Subcutaneous adipose tissue (tissue), 4 donors: ENCODE data around the gene TMA7B. TPM values are rescaled to one million over a fixed set of nuclear protein-coding genes. Genes with fewer than 3 reads are reported as not detected.

Experiments used
- total RNA-seq, 4 donors: library from RNA; depleted of rRNA; stranded (reverse); fragments of >200 nt; gene quantifications; one replicate each; pipeline ENCODE4 v1.1.0, GENCODE V29; 2016
- TF ChIP-seq, protein P1 (sequence below): fragments of 450-650 bp; IDR thresholded peaks from one replicate; pipeline ENCODE4 v1.5.1; 2016; ENCODE audit warnings: low read depth, mild to moderate bottlenecking, control low read depth, antibody characterized with exemption, moderate library complexity

TMA7B gene
- total RNA-seq, 4 donors from 2014 or later: not detected

DNA sequence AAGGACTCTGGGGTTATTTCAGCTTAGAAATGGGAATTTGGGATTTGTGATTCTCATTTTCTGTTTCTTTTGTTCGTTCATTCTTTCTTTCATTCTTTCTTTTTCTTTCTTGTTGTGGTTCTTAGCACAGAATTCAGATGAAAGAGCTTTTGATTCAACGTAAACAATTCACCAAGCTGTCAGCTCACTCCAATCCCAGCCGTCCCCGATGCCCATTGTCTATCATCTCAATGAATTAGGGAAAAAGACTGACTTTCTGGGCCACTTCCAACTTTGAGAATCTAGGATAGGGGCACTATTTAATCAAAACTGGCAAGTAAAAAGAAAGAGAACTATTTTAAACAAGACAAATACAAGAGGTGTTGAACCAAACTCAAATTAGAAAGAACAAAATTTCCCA is 25.1 kb upstream of the TMA7B start:
- TF ChIP-seq, protein P1, sequence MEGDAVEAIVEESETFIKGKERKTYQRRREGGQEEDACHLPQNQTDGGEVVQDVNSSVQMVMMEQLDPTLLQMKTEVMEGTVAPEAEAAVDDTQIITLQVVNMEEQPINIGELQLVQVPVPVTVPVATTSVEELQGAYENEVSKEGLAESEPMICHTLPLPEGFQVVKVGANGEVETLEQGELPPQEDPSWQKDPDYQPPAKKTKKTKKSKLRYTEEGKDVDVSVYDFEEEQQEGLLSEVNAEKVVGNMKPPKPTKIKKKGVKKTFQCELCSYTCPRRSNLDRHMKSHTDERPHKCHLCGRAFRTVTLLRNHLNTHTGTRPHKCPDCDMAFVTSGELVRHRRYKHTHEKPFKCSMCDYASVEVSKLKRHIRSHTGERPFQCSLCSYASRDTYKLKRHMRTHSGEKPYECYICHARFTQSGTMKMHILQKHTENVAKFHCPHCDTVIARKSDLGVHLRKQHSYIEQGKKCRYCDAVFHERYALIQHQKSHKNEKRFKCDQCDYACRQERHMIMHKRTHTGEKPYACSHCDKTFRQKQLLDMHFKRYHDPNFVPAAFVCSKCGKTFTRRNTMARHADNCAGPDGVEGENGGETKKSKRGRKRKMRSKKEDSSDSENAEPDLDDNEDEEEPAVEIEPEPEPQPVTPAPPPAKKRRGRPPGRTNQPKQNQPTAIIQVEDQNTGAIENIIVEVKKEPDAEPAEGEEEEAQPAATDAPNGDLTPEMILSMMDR: no peak

DNA sequence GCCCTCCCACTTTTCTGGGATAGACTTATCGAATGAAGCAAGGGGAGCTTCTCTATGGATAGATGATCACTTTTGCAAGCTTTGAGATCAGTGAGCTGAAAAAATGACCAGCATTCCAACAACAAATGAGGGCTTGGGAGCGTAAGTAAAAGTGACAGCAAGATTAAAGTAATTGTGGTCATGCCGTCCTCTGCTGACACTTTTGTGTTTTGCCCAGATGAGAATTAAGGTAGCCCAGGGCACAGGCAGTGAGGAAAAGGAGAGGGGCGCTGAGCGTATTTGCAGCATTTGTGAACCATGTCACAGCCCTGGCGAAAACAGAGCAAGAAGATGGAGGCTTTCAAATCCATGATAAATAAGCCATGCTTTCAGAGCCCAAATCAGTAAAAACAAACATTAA is 24.6 kb upstream of the TMA7B start:
- TF ChIP-seq, protein P1: no peak

DNA sequence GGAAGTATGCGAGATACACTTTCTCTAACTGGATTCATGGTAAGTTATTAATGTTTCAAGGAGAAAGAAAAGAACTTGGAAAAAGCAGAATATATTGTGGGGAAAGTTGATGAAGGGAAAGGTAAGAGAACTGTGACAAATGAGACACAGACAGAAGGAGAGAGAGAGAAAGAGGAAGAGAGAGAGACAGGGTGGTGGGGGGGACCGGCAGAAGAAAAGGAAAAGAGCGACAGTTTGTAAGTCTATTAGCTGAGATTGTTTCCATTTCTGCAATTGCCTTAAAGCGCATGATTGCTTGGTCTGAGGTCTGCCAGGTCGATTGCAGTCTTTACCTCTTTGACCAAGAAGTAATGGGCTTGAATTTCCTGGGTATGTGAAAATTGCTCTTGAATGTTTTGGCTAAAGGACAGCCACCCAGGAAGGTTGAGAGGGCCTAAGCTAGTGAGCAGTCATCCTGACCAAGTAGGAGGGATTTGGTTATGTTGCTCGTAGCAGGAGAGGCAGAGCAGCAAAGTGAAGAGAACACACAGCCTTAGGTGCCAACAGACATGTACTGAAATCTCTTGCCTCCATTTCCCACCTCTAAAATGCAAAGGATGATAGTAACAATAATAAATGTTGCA is 23.6 kb upstream of the TMA7B start:
- TF ChIP-seq, protein P1: no peak

DNA sequence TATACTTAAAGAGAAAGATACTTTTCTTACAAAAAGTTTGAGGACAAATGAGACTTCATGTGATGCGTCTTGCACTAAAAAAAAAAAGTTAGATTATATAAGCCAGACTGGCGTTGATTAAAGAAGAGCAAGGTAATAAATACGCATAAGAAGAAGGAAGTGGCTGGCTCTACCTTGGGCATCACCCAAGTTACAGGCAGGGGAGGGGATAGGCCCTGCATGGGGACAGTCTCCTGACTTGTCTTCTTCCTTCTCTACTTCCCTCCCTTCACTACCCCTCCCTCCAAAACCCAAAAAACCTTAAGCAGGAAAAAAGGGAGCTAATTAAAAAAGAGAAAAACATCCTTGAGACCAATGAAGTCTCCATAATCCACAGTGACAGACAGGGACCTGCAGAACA is 22.3 kb upstream of the TMA7B start:
- TF ChIP-seq, protein P1: no peak

DNA sequence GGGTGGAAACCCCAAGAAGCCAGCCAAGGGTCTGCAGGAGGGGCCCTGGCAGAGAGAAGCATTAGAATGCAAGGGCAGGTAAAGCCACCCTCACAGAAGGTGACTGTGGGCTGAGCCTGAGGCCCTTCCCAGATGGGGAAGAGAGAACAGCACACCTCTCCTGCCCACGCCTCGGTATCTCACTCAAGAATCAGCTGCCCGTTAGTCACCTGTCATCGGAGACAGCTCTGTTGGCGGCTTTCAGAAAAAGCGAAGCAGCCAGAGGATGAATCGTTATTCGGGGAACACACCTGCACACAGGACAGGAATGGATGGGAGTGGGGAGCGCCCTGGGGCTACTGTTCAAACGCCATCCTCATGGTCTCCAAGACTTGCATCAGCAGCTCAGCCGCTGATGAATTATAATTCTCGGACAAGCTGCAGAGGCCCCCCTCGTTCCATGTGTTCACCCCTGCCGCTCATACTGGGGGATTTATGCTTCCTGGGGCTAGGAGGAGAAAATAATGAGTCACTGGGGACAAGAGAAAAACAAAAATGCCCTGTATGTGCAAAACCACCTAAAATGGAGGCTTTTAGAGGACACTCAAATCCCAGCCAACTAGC is 21.6 kb upstream of the TMA7B start:
- TF ChIP-seq, protein P1: no peak

DNA sequence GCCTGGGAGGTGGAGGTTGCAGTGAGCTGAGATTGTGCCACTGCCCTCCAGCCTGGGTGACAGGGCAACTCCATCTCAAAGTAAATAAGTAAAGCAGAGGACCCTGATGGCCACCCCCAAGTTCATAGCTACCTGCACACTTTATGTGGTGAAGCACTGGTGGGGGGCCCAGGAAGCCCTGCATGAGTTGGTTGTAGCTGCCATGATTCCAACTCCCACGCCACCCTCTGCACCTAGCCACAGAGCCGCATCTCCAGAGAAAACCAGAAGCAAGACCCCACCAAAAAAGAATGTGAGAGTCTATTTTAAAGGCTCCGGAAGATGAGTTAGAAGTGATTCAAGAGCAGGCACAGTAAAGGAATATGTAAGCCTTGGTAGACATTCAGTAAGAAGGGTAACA is 20.4 kb upstream of the TMA7B start:
- TF ChIP-seq, protein P1: no peak

DNA sequence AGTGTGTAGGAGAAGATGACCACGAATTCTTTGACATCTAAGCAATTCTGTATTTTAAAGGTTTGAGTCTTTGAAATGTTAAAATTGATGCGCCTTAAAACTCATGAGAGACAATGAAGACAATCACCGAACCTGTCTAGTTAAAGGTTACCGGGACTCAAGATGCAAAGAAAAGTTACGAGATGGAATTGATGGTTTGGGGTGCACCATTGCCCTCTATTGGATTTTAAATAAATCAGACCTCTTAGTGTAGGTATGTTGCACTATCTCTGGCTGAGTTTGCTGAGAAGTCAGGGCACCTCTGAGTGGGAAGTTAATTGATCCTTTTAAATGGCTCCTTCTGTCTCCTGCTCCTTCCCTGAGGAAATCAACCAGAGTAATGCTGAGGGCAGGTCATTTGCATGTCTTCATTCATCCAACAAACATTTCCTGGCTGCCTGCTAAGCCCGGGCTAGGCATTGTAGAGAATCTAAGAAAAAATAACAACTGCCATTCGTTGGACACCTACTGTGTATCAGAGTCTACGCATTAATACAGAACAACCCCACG is 19.4 kb upstream of the TMA7B start:
- TF ChIP-seq, protein P1: no peak
